ENCODE measurements around the gene TULP4. TPM values are rescaled to one million over a fixed set of nuclear protein-coding genes. Genes with fewer than 3 reads are reported as not detected.

The TULP4 gene
- total RNA-seq, 1 donor = 131 TPM

GRCh38 chr6:158316022-158316421 is 3.8 kb downstream of the TULP4 start:
- no peak overlapping the region for H3K4me3 ChIP-seq (ENCODE audit: low read depth, low read length)
- DNase-seq (ENCODE audit: low read depth) = peak; percentile 13
- no peak for TF ChIP-seq CTCF (IDR thresholded peaks at IDR 0.05; ENCODE audit: insufficient read depth, low read length)

- H3K4me3 ChIP-seq (ENCODE audit: low read depth, low read length) = no peak overlapping the region
- DNase-seq (ENCODE audit: low read depth) = peak; percentile 89
- TF ChIP-seq CTCF (IDR thresholded peaks at IDR 0.05; ENCODE audit: insufficient read depth, low read length) = no peak
Measured at GRCh38 chr6:158321960-158322359, 9.7 kb downstream of the TULP4 start.

- no peak for DNase-seq (ENCODE audit: low read depth)
- no peak for TF ChIP-seq CTCF (IDR thresholded peaks at IDR 0.05; ENCODE audit: insufficient read depth, low read length)
- no peak overlapping the region for H3K4me3 ChIP-seq (ENCODE audit: low read depth, low read length)
Measured at GRCh38 chr6:158322400-158322723, 10.1 kb downstream of the TULP4 start.

- peak; percentile 75 for DNase-seq (ENCODE audit: low read depth)
- no peak overlapping the region for H3K4me3 ChIP-seq (ENCODE audit: low read depth, low read length)
- no peak for TF ChIP-seq CTCF (IDR thresholded peaks at IDR 0.05; ENCODE audit: insufficient read depth, low read length)
Measured at GRCh38 chr6:158322724-158323560, 10.7 kb downstream of the TULP4 start.

GRCh38 chr6:158323561-158323958 is 11.3 kb downstream of the TULP4 start:
- no peak for DNase-seq (ENCODE audit: low read depth)
- TF ChIP-seq CTCF (IDR thresholded peaks at IDR 0.05; ENCODE audit: insufficient read depth, low read length) = no peak
- H3K4me3 ChIP-seq (ENCODE audit: low read depth, low read length) = no peak overlapping the region

- DNase-seq (ENCODE audit: low read depth) = peak; percentile 22
- no peak for TF ChIP-seq CTCF (IDR thresholded peaks at IDR 0.05; ENCODE audit: insufficient read depth, low read length)
- no peak overlapping the region for H3K4me3 ChIP-seq (ENCODE audit: low read depth, low read length)
Measured at GRCh38 chr6:158324136-158324535, 11.9 kb downstream of the TULP4 start.

GRCh38 chr6:158327211-158327610 is 14.9 kb downstream of the TULP4 start:
- DNase-seq (ENCODE audit: low read depth) = no peak
- no peak overlapping the region for H3K4me3 ChIP-seq (ENCODE audit: low read depth, low read length)
- no peak for TF ChIP-seq CTCF (IDR thresholded peaks at IDR 0.05; ENCODE audit: insufficient read depth, low read length)

Data from fibroblast of the aortic adventitia (primary cell).